Measurements from ENCODE around the gene RPS13. TPM values are rescaled to one million over a fixed set of nuclear protein-coding genes. Genes with fewer than 3 reads are reported as not detected.

RPS13 gene
- total and polyA plus RNA-seq, 2 donors from 2014 or later = 735 to 1,180 TPM

- H3K27ac ChIP-seq (ENCODE audit: low read depth in 2 of 2, low read length in 2 of 2) = no peak overlapping the region
- no peak for FAIRE-seq
- intact Hi-C loops (cut with DNase I) = no loop called here
Observed at GRCh38 chr11:17073370-17074027, 4.0 kb downstream of the RPS13 start.

DNA sequence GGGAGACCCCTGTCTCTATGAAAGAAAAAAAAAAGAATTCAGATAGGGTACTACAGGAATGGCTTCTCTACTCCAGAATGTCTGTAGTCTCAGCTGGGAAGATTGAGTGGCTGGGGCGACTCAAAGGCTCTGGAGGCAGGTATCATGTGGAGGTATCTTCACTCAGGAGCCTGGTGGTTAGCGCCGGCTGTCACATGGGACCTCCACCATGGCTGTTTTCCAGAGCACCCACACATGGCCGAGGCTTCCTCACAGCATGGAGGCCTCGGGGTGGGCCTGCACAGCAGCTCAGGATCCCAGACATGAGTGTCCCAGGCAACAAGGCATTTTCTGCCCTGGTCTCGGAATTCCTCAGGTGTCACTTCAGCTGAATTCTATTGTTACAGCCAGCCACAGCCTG, 10.1 kb downstream of the RPS13 start:
- no peaks in the 10 kb centered on the region for H3K27me3 ChIP-seq (ENCODE audit: control insufficient read depth, insufficient read depth, low read length)

More at GRCh38 chr11:17073370-17074027, 4.0 kb downstream of the RPS13 start:
- Histone ChIP-seq H3K4me3 (ENCODE audit: low read length in 3 of 3) (no peak overlapping the region), H3K27me3 (ENCODE audit: control insufficient read depth, insufficient read depth, low read length) (no peaks in the 10 kb centered on the region), H3K9ac (ENCODE audit: low read length in 3 of 3) (no peak overlapping the region), H3K9me3 (ENCODE audit: control insufficient read depth in 2 of 3, insufficient read depth in 1 of 3, low read length in 3 of 3) (no peaks in the 10 kb centered on the region), H3K36me3 (ENCODE audit: control insufficient read depth in 2 of 3, insufficient read depth in 3 of 3, low read length in 3 of 3) (peaks cover 2 to 20% (median 3%) of the 10 kb centered on the region in 3 donors), H3K4me1 (ENCODE audit: control insufficient read depth in 2 of 3, insufficient read depth in 2 of 3, low read depth in 1 of 3, low read length in 3 of 3) (peaks cover 0 to 11% (median 2%) of the 10 kb centered on the region in 3 donors)
- peak in 1 of 5 donors; percentile 25 for DNase-seq
- TF ChIP-seq, protein P1, sequence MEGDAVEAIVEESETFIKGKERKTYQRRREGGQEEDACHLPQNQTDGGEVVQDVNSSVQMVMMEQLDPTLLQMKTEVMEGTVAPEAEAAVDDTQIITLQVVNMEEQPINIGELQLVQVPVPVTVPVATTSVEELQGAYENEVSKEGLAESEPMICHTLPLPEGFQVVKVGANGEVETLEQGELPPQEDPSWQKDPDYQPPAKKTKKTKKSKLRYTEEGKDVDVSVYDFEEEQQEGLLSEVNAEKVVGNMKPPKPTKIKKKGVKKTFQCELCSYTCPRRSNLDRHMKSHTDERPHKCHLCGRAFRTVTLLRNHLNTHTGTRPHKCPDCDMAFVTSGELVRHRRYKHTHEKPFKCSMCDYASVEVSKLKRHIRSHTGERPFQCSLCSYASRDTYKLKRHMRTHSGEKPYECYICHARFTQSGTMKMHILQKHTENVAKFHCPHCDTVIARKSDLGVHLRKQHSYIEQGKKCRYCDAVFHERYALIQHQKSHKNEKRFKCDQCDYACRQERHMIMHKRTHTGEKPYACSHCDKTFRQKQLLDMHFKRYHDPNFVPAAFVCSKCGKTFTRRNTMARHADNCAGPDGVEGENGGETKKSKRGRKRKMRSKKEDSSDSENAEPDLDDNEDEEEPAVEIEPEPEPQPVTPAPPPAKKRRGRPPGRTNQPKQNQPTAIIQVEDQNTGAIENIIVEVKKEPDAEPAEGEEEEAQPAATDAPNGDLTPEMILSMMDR (IDR thresholded peaks at IDR 0.05; ENCODE audit: borderline replicate concordance, extremely low read depth, insufficient read depth) = no peak

GRCh38 chr11:17066691-17067090, 10.8 kb downstream of the RPS13 start:
- Histone ChIP-seq H3K27ac (ENCODE audit: low read depth in 2 of 2, low read length in 2 of 2) (no peak overlapping the region), H3K9ac (ENCODE audit: low read length in 3 of 3) (no peak overlapping the region), H3K27me3 (ENCODE audit: control insufficient read depth, insufficient read depth, low read length) (no peaks in the 10 kb centered on the region), H3K4me1 (ENCODE audit: control insufficient read depth in 2 of 3, insufficient read depth in 2 of 3, low read depth in 1 of 3, low read length in 3 of 3) (no peaks in the 10 kb centered on the region), H3K36me3 (ENCODE audit: control insufficient read depth in 2 of 3, insufficient read depth in 3 of 3, low read length in 3 of 3) (no peaks in the 10 kb centered on the region), H3K9me3 (ENCODE audit: control insufficient read depth in 2 of 3, insufficient read depth in 1 of 3, low read length in 3 of 3) (no peaks in the 10 kb centered on the region), H3K4me3 (ENCODE audit: low read length in 3 of 3) (no peak overlapping the region)
- intact Hi-C loops (cut with DNase I) = loop anchor here (10.0 kb wide), 2 partner anchors 122 to 242 kb away; no protein-coding TSS in a partner anchor
- DNase-seq (no peak), FAIRE-seq (no peak)
- TF ChIP-seq, protein P1 (IDR thresholded peaks at IDR 0.05; ENCODE audit: borderline replicate concordance, extremely low read depth, insufficient read depth) = no peak

More for the DNA sequence above, 10.1 kb downstream of the RPS13 start:
- TF ChIP-seq, protein P1 (IDR thresholded peaks at IDR 0.05; ENCODE audit: borderline replicate concordance, extremely low read depth, insufficient read depth) = no peak
- Histone ChIP-seq H3K9ac (ENCODE audit: low read length in 3 of 3) (no peak overlapping the region), H3K36me3 (ENCODE audit: control insufficient read depth in 2 of 3, insufficient read depth in 3 of 3, low read length in 3 of 3) (no peaks in the 10 kb centered on the region), H3K27ac (ENCODE audit: low read depth in 2 of 2, low read length in 2 of 2) (no peak overlapping the region), H3K4me3 (ENCODE audit: low read length in 3 of 3) (no peak overlapping the region), H3K9me3 (ENCODE audit: control insufficient read depth in 2 of 3, insufficient read depth in 1 of 3, low read length in 3 of 3) (no peaks in the 10 kb centered on the region), H3K4me1 (ENCODE audit: control insufficient read depth in 2 of 3, insufficient read depth in 2 of 3, low read depth in 1 of 3, low read length in 3 of 3) (no peaks in the 10 kb centered on the region)
- intact Hi-C loops (cut with DNase I) = loop anchor here (10.0 kb wide), 2 partner anchors 123 to 243 kb away; no protein-coding TSS in a partner anchor
- no peak for FAIRE-seq
- no peak for DNase-seq
